ENCODE data around the gene SMARCB1.

DNA sequence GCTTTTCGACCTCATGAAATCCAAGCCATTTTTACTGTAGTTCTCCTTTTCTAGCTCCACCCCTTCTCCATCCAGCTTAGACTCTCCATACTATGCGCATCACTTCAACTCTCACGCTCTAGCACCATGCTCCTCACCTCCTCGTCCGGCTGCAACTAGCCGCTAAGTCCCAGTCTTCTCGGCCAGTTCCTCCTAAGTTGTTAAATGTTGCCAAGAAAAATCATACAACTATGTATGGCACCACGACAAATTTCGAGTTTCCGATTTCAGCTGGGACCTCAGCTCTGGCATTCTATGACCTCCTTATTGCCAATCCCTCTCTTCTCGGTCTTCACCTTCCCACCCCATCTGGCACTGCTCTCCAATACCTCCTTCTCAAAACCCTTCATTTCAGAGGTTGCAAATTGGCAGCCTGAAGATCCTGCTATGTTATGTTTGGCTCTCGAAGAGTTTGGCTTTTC lies 36.9 kb upstream of the SMARCB1 start:
- TF ChIP-seq CTCF (IDR thresholded peaks at IDR 0.05), result no peak
- TF ChIP-seq POLR2A (IDR thresholded peaks at IDR 0.05), result no peak
- TF ChIP-seq POLR2AphosphoS5 (IDR thresholded peaks at IDR 0.05), result no peak
